ENCODE measurements around the gene LRRC74B. TPM values are rescaled to one million over a fixed set of nuclear protein-coding genes. Genes with fewer than 3 reads are reported as not detected.
"Not testable (repeated sequence)": the region's sequence is repeated elsewhere in the genome, so short reads cannot be mapped to it uniquely, and the experiment has no call there.

LRRC74B gene
- total RNA-seq, 1 experiment from 2014 or later: not detected

- DNase-seq (ENCODE audit: extremely low read depth, low read depth): no peak
Observed at GRCh38 chr22:21051145-21051830, 5.5 kb downstream of the LRRC74B start.

DNA sequence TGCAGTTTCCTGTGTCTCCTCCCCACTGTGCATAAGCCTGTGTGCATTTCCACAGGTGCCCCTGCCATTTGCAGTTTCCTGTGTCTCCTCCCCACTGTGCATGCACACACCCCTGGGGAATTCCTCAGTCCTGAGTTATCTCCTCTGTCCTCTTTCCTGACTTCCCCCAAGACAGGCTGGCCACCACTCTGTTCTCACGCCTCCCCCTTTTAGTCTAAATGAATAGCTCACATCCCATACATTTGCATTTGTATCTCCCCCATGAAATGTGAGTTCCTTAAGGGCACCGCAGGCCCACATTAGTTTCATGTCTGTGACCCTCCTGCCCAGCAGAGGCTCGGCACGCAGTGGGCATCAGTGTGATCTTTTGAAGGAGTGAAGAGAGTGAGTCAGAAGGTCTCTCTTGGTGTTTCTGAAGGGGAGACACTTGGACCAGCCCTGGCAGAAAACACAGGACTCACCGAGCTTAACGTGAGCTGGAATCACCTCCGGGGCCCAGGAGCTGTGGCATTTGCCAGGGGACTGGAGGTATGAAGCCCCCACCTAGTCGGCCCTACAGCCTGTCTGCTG, 6.2 kb downstream of the LRRC74B start:
- no peak for DNase-seq (ENCODE audit: extremely low read depth, low read depth)

DNA sequence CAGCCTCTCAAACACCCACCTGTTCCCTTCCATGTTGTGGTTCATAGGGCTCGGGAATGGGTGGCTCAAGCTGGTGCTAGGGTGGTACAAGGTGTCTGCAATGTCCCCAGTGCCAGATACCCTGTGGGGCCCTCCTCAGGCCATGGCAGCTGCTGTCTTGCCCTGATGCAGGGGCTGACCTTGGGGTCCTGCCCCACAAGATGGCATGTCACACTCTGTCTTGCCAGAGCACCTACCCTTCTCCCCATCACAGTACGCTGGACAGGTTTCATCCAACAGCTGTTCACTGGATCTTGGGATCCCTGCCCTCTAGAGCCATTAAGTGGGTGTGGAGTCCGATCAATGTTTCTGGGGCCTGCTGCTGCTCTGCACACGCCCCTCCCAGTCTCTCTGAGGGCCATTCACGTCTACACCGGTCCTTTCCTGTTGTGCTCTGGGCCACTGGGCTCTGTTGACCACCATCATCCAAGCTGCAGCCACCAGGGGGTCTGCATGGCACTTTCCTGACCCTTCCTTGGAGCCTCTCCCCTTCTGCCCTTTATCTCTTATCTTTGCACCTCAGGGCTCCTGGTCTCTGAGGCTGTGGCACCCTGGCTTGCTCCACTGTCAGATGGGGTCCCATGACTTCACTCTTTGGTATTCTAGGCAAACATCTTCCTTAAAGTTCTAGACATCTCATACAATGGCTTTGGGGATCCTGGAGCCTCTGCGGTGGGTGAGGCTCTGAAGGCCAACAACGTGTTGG, 7.1 kb downstream of the LRRC74B start:
- DNase-seq (ENCODE audit: extremely low read depth, low read depth): no peak

DNA sequence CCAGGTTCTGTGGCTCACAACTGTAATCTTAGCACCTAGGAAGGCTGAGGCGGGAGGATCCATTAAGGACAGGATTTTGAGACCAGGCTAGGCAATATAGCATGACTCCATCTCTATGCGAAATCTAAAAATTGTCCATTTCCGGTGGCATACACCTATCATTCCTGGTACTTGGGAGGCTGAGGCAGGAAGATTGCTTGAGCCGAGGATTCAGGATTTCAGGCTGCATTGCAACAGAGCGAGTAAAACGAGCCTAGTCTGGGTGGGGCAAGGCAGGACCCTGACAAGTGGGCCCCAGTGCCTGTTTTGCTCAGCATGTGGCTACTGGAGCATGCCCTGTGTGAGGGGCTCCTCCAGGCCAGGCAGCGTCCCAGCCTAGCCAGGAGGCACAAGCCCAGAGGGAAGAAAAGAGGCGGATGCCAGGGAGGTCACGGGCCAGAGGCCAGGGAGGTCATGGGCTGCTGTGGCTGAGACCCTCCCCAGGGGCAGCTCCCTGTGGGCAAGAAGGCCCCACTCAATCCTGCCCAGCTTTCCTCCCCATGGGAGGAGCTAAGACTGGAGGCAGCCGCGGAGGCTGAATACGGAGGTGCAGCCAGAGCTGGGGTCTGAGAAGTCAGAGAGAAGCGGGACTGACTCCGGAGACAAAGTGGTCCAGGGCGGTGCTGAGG, 8.4 kb downstream of the LRRC74B start:
- no peak for DNase-seq (ENCODE audit: extremely low read depth, low read depth)

DNA sequence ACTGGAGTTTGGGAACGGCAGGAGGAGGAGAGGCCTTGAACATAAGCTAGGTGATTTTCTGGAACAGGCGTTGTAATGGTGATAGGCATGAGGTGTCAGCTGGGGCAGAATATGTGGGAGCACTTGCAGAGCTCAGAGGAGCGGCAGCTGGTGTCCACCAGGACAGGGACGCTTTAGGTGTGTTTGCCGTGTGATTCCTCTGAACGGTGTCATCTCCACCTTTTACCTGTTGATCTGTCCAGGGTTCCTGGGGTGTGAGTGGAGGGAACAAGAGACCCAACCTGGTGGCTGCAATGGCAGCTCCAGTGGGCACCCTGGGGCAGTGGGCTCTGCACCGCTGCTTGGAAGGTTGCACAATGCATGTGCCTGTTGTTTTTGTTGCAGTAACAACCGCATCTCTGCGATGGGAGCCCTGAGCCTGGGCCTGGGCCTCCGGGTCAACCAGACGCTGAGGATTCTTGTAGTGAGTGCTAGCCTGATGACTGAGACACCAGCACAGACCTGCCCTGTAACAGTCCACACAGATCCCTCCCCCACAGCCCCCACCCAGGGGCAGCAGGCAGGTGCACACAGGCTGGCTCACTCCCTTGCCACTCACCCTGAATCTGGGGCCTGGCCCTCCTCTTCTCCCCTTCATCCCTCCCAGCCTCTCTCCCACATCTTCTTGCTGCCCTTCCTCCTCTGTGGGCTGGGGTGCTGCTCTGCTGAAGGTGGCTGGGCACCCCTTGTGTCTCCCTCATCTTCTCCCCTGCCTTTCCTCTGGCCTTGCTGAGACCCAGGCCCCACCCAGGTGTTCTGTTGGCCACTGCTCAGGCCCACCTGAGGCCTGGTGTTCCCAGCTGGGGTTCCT, 9.2 kb downstream of the LRRC74B start:
- no peak for DNase-seq (ENCODE audit: extremely low read depth, low read depth)

GRCh38 chr22:21055564-21055834, 9.8 kb downstream of the LRRC74B start:
- DNase-seq (ENCODE audit: extremely low read depth, low read depth): no peak

GRCh38 chr22:21055880-21056319, 10.2 kb downstream of the LRRC74B start:
- DNase-seq (ENCODE audit: extremely low read depth, low read depth): no peak

GRCh38 chr22:21060363-21060762, 14.6 kb downstream of the LRRC74B start:
- not testable (repeated sequence) for DNase-seq (ENCODE audit: extremely low read depth, low read depth)

DNA sequence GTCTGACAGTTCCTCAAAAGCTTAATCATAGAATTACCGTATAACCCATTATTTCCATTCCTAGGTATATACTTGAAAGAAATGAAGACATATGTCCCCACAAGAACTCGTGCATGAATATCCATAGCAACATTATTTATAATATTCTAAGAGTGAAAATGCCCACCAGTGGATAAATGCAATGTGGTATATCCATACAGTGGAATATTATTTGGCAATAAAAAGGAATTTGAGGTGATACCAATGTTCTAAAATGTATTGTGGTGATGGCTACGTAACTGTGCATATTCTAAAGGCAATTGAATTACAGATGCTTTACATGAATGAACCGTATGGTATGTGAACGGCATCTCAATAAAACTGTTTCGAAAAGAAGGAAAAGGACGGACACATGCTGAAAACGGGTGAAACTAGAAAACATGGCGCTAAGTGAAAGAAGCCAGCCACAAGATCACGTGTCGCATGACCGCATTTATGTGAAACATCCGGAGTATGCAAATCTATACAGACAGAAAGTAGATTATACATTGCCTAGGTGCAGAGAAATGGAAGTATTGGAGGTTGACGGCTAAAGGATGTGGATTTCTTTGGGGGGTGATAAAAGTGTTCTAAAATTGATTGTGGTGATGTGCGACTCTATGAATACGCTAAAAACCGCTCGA, 16.0 kb downstream of the LRRC74B start:
- DNase-seq (ENCODE audit: extremely low read depth, low read depth): not testable (repeated sequence)

DNA sequence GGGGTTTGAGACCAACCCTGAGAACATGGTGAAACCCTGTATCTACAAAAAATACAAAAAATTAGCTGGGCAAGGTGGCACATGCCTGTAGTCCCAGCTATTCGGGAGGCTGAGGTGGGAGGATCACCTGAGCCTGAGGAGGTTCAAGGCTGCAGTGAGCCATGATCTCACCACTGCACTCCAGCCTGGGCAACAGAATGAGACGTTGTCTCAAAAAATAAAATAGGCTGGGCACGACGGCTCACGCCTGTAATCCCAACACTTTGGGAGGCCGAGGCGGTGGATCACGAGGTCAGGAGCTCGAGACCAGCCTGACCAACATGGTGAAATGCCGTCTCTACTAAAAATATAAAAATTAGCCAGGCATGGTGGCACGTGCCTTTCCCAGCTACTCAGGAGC, 18.7 kb downstream of the LRRC74B start:
- DNase-seq (ENCODE audit: extremely low read depth, low read depth): not testable (repeated sequence)

DNA sequence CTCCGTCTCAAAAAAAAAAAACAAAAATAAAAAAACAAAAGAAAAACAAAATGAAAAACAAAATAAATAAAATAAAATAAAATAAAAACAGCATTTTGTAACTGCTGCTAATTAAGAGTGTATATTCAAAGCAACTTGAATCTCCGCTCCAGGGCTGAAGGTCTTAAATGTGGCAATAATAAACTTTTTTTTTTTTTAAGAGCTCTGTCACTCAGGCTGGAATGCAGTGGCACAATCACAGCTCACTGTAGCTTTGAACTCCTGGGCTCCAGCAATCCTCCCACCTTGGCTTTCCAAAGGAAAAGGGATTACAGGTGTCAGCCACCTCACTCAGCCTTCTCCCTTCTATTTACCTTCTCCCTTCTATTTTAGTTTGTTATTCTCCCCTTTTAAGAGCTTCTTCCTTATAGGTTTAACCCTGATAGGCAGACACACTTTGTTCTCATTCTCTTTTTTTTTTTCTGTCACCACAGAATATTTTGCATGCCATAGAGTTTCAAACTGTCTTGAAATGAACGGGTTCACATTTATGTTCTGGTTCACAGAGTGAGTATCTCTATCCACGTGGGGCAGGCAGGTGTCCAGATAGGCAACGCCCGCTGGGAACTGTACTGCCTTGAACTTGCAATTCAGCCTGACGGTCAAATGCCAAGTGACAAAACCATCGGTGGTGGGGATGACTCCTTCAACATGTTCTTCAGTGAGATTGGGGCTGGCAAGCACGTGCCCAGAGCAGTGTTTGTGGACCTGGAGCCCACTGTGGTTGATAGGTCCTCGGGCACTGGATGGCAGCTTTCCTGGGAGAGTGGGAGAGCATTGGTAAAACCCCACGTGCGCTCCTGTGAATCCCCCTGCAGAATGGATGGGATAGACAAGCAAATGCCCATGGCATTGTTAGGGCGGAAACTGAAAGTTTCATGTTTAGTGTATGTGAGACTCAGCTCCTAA, 19.4 kb downstream of the LRRC74B start:
- DNase-seq (ENCODE audit: extremely low read depth, low read depth): no peak

DNA sequence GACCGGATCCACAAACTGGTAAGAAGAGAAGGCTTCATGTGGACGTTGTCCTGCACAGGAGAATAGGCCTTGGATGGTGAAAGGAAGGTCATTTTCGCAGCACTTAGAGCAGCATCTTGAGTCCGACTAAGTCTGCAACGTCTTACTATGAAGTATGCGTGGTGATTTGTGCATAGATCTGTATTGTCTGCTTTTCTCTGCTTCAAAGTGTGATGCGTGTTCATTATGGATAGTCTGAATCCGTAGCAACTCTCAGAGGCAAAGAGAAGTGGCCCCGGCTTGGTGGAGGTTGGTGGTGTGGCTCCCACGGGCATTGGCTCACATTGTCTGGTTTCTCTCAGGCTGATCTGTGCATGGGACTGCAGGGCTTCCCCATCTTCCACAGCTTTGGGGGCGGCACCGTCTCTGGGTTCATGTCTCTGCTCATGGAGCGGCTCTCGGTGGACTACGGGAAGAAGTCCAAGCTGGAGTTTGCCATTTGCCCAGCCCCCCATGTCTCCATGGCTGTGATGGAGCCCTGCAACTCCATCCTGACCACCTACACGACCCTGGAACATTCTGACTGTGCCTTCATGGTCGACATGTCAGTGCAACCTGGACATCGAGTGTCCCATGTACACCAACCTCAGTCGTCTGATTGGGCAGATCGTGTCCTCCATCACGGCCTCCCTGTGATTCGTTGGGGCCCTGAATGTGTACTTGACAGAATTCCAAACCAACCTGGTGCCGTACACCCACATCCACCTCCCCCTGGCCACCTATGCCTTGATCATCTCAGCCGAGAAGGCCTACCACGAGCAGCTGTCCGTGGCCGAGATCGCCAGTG, 21.5 kb downstream of the LRRC74B start:
- no peak for DNase-seq (ENCODE audit: extremely low read depth, low read depth)

DNA sequence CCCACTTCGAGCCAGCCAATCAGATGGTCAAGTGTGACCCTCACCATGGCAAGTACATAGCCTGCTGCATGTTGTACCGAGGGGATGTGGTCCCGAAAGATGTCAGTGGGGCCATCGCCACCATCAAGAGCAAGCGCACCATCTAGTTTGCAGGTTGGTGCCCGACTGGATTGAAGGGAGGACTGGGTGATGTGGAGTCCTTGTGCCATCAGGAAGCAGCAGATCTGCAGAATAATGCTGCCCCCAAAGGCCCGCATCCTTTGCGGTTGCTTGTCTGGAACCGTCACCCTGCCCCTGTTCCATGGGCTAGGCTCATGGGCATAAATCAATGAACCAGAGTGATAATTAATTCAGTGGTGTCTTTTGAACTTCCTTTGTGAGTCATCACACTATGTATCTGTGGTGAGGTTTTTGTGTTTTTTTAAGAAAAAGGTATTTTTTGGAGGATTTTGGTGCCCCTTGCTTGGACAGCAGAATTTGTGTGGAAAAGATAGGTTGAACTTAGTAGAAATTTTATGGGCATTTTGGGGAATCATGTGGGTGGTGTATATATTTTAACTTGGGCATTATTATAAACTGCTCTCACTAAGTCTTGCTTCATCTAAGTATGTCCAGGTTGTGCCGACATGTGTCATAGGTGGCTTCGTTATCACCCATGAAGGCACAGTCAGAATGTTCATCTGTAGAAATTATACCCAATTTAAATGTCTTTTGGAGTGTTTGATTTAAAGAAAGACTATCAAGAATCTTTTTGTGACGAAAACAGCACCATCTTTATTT, 22.3 kb downstream of the LRRC74B start:
- DNase-seq (ENCODE audit: extremely low read depth, low read depth): no peak

- DNase-seq (ENCODE audit: extremely low read depth, low read depth): no peak
Observed at GRCh38 chr22:21068681-21069276, 23.0 kb downstream of the LRRC74B start.

DNA sequence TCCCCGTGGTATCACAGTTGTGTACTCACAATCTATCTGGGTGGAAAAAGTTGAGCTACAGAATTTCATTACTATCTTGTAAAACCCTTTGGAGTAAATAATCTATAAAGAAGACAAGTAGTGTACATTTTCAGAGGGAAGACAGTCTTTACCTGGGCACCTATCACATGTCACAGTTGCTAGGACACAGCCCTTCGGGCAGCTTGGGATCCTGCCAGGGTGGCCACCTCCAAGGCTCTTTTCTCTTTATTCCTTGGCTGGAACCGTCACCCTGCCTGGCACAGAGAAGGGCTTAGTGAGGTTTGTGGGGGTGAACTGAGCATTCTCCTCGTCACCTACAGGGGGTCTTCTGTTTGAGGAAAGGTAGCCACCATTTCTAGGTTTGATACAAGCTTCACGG, 23.6 kb downstream of the LRRC74B start:
- no peak for DNase-seq (ENCODE audit: extremely low read depth, low read depth)

DNA sequence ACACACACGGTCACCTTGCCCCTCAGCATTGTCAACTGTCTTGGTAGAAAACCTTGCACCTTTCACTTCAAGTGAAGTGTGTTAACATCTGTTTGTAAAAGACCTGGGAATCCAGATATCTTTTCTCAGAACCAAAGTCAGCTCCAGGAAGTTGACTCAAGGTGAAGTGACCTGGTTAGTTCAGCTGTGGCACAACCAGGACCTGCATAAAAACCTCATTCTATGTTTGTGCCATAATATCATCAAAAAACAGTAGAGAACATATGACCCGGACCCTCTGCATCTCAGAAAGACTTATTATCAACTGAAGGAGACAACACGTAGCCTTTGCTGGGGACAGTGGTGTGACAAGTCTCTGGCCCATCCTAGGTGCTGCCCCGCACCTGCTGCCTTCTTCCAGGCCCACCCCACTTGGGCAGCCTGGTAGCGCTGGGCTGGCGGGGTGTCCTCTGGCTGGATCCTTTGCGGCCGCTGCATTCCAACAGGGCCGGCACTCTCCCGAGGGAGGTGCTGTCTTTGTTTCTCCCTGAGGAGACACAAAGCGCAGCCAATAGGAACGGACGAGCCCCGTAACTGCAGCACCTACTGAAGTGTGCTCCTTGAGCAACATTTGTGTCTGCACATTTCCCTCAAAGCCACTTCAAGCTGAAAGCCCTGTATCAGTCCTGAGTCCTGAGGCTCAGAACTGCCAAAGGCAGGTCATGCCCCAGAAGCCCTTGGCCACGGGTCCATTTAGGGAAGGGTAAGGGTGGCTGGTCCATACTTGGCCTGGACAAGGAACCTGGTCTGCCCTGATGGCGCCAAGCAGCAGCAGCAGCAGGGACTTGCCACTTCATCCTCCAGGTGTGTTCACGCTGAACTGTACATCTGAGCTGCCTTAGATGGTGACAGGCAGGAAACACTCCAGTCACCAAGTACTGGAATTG, 25.2 kb downstream of the LRRC74B start:
- no peak for DNase-seq (ENCODE audit: extremely low read depth, low read depth)

All from NCI-H460 (cell line).